Prostate gland (tissue), 2 donors: ENCODE results near the gene KCTD21. TPM values are rescaled to one million over a fixed set of nuclear protein-coding genes. Genes with fewer than 3 reads are reported as not detected.

ENCODE experiments used
- DNase-seq: peaks from one replicate; pipeline ENCODE4 v3.0.0-alpha.2; 2019; ENCODE audit warnings: low spot score
- H3K27ac ChIP-seq, 2 donors: fragments of 200-600 bp; sonication (generic); 2 replicates each; pipeline ENCODE4 v1.5.1; 2017 to 2019
- H3K27me3 ChIP-seq: fragments of 200-600 bp; sonication (generic); replicated peaks from 2 replicates; pipeline ENCODE4 v1.5.1; 2019; ENCODE audit not compliant: insufficient read depth
- H3K36me3 ChIP-seq, 2 donors: fragments of 200-600 bp; sonication (generic); 1 replicate in 1 of 2; 2 replicates in 1 of 2; pipeline versions ENCODE4 v1.5.1 to v1.8.1; 2017 to 2019
- H3K4me1 ChIP-seq: fragments of 200-600 bp; sonication (generic); replicated peaks from 2 replicates; pipeline ENCODE4 v1.5.1; 2019
- H3K4me3 ChIP-seq, 2 donors: fragments of 200-600 bp; sonication (generic); 2 replicates each; pipeline ENCODE4 v1.5.1; 2017 to 2019
- H3K9me3 ChIP-seq: fragments of 200-600 bp; sonication (generic); 2 replicates; pipeline ENCODE4 v1.5.1; 2017
- CTCF ChIP-seq, 4 experiments: fragments of 200-600 bp in 2 of 4; fragments of 450-650 bp in 2 of 4; sonication (generic) in 2 of 4; IDR thresholded peaks; 1 replicate in 3 of 4; 2 replicates in 1 of 4; pipeline ENCODE4 v1.5.1; 2016 to 2019; ENCODE audit warnings: antibody characterized with exemption in 4 of 4, mild to moderate bottlenecking in 2 of 4, moderate library complexity in 2 of 4
- POLR2A ChIP-seq: fragments of 450-650 bp; IDR thresholded peaks from one replicate; pipeline ENCODE4 v1.6.1; 2016; ENCODE audit warnings: antibody characterized with exemption, mild to moderate bottlenecking
- POLR2AphosphoS5 ChIP-seq: sonication (generic); formaldehyde crosslinking; IDR thresholded peaks from one replicate; pipeline ENCODE4 v1.6.1; 2017; ENCODE audit warnings: antibody characterized with exemption
- WGBS: methylation state at CpG from one replicate; pipeline ENCODE4 v1.1.5; 2018; 5-methylcytosine and 5-hydroxymethylcytosine counted together
- intact Hi-C: fragments of 100-400 bp; cut with DNase I; formaldehyde crosslinking; loops from one replicate; pipeline ENCODE4 v1.14.2; 2022
- total RNA-seq, 2 donors: library from RNA; depleted of rRNA; stranded (reverse); fragments of >200 nt; gene quantifications; one replicate each; pipeline ENCODE4 v1.1.0, GENCODE V29; 2016

The KCTD21 gene
- total RNA-seq, 2 donors from 2014 or later, result 7.3 to 12.2 TPM

GRCh38 chr11:78199653-78200015 is 11.2 kb upstream of the KCTD21 start:
- Histone ChIP-seq H3K9me3 (no peaks in the 10 kb centered on the region), H3K4me1 (no peaks in the 10 kb centered on the region), H3K36me3 (peaks cover 0 to 5% of the 10 kb centered on the region in 2 donors), H3K27me3 (no peaks in the 10 kb centered on the region), H3K4me3 (no peak overlapping the region), H3K27ac (no peak overlapping the region)
- DNase-seq, result no peak
- TF ChIP-seq CTCF (IDR thresholded peaks at IDR 0.05), result no peak
- 100% methylated on average over 5 of the region's 5 CpGs for WGBS
- intact Hi-C loops, result no loop called here

- H3K9me3 ChIP-seq, result no peaks in the 10 kb centered on the region
- WGBS, result 94% methylated on average over 6 of the region's 6 CpGs
- H3K27me3 ChIP-seq, result no peaks in the 10 kb centered on the region
- DNase-seq, result no peak
- H3K4me1 ChIP-seq, result no peaks in the 10 kb centered on the region
- H3K4me3 ChIP-seq, result no peak overlapping the region
- H3K27ac ChIP-seq, result no peak overlapping the region
- H3K36me3 ChIP-seq, result peaks cover 0 to 5% of the 10 kb centered on the region in 2 donors
- TF ChIP-seq POLR2A (no peak), POLR2AphosphoS5 (no peak), CTCF (IDR thresholded peaks at IDR 0.05) (no peak)
- intact Hi-C loops, result no loop called here
Measured at GRCh38 chr11:78199015-78199652, 10.7 kb upstream of the KCTD21 start.

- peaks cover 0 to 5% of the 10 kb centered on the region in 2 donors for H3K36me3 ChIP-seq
- 86% methylated on average over 6 of the region's 8 CpGs for WGBS
- H3K4me3 ChIP-seq, result no peak overlapping the region
- no peaks in the 10 kb centered on the region for H3K4me1 ChIP-seq
- TF ChIP-seq POLR2A (no peak), POLR2AphosphoS5 (no peak), CTCF (IDR thresholded peaks at IDR 0.05) (no peak)
- H3K27ac ChIP-seq, result no peak overlapping the region
- no peak for DNase-seq
- no peaks in the 10 kb centered on the region for H3K9me3 ChIP-seq
- no peaks in the 10 kb centered on the region for H3K27me3 ChIP-seq
- intact Hi-C loops, result no loop called here
Measured at GRCh38 chr11:78197816-78198215, 9.4 kb upstream of the KCTD21 start.

GRCh38 chr11:78196661-78197091 is 8.2 kb upstream of the KCTD21 start:
- WGBS, result 69% methylated on average over 28 of the region's 40 CpGs
- peaks cover 0 to 5% of the 10 kb centered on the region in 2 donors for H3K36me3 ChIP-seq

More at GRCh38 chr11:78196661-78197091, 8.2 kb upstream of the KCTD21 start:
- H3K27me3 ChIP-seq, result no peaks in the 10 kb centered on the region
- no peak for TF ChIP-seq CTCF (IDR thresholded peaks at IDR 0.05)
- no peaks in the 10 kb centered on the region for H3K9me3 ChIP-seq
- no peaks in the 10 kb centered on the region for H3K4me1 ChIP-seq
- no peak for DNase-seq
- H3K4me3 ChIP-seq, result no peak overlapping the region
- intact Hi-C loops, result no loop called here
- no peak overlapping the region for H3K27ac ChIP-seq
